CD4-positive, alpha-beta T cell treated with Interleukin-21 for 1 hour (primary cell): ENCODE measurements around the gene STXBP3.
"Not testable (repeated sequence)": the region's sequence is repeated elsewhere in the genome, so short reads cannot be mapped to it uniquely, and the experiment has no call there.

Experiments
- DNase-seq: peaks from one replicate; pipeline ENCODE4 v3.0.0-alpha.2; 2020

The STXBP3 gene

GRCh38 chr1:108746382-108747170, at the start of gene STXBP3:
STXBP3 (plus strand) TSS chr1:108746674; CDS start chr1:108746738, 64 bp downstream.
- DNase-seq = peak; percentile 99

GRCh38 chr1:108699375-108700332, 46.8 kb upstream of the STXBP3 start:
- no peak for DNase-seq

- no peak for DNase-seq
Measured at GRCh38 chr1:108701176-108701849, 45.2 kb upstream of the STXBP3 start.

- not testable (repeated sequence) for DNase-seq
Measured at GRCh38 chr1:108702109-108702508, 44.4 kb upstream of the STXBP3 start.

GRCh38 chr1:108703939-108704338, 42.5 kb upstream of the STXBP3 start:
- peak; percentile 68 for DNase-seq

GRCh38 chr1:108704496-108704895, 42.0 kb upstream of the STXBP3 start:
- DNase-seq = no peak

- no peak for DNase-seq
Measured at GRCh38 chr1:108706643-108707042, 39.8 kb upstream of the STXBP3 start.

GRCh38 chr1:108708691-108709660, 37.5 kb upstream of the STXBP3 start:
- peak; percentile 81 for DNase-seq

GRCh38 chr1:108712606-108713150, 33.8 kb upstream of the STXBP3 start, which contains the start of gene FNDC7:
FNDC7 (plus strand) TSS chr1:108712908; CDS start chr1:108712934, 26 bp downstream.
- no peak for DNase-seq

GRCh38 chr1:108715932-108716331, 30.5 kb upstream of the STXBP3 start:
- no peak for DNase-seq

- no peak for DNase-seq
Measured at GRCh38 chr1:108716437-108717230, 29.8 kb upstream of the STXBP3 start.

- DNase-seq = no peak
Measured at GRCh38 chr1:108717774-108718316, 28.6 kb upstream of the STXBP3 start.

- DNase-seq = no peak
Measured at GRCh38 chr1:108718927-108719655, 27.4 kb upstream of the STXBP3 start.

GRCh38 chr1:108719656-108720435, 26.6 kb upstream of the STXBP3 start:
- DNase-seq = no peak

GRCh38 chr1:108722292-108722691, 24.2 kb upstream of the STXBP3 start:
- no peak for DNase-seq

- DNase-seq = no peak
Measured at GRCh38 chr1:108725906-108726305, 20.6 kb upstream of the STXBP3 start.

GRCh38 chr1:108728327-108728923, 18.0 kb upstream of the STXBP3 start:
- no peak for DNase-seq

- no peak for DNase-seq
Measured at GRCh38 chr1:108729481-108729880, 17.0 kb upstream of the STXBP3 start.
